Dendritic cell treated with granulocyte-macrophage colony-stimulating factor and Interleukin-4, amounts not matched to agents 40 ng/mL and 50 ng/mL, for 4 days (primary cell): ENCODE results near the gene ARHGEF6.
A peak's percentile ranks its signal among the peaks of the same experiment; 100 is the strongest.

Experiments
- H3K27ac Mint-ChIP-seq: one replicate; pipeline ENCODE4 v1.8.0; 2022; ENCODE audit warnings: mild to moderate bottlenecking, mixed read lengths
- H3K27me3 Mint-ChIP-seq: one replicate; pipeline ENCODE4 v1.8.0; 2022; ENCODE audit warnings: mild to moderate bottlenecking, mixed read lengths
- H3K36me3 Mint-ChIP-seq: one replicate; pipeline ENCODE4 v1.8.0; 2022; ENCODE audit warnings: low read depth, mixed read lengths
- H3K4me1 Mint-ChIP-seq: one replicate; pipeline ENCODE4 v1.8.0; 2022; ENCODE audit warnings: low read depth, mixed read lengths
- H3K4me3 Mint-ChIP-seq: one replicate; pipeline ENCODE4 v1.8.0; 2022; ENCODE audit warnings: mild to moderate bottlenecking, moderate library complexity, mixed read lengths
- H3K9me3 Mint-ChIP-seq: one replicate; pipeline ENCODE4 v1.8.0; 2022; ENCODE audit warnings: mixed read lengths
- intact Hi-C: fragments of 100-400 bp; cut with micrococcal nuclease; formaldehyde crosslinking; loops from one replicate; pipeline ENCODE4 v1.15.0; 2022

ARHGEF6 gene

GRCh38 chrX:136650811-136651210, 129.9 kb downstream of the ARHGEF6 start:
- H3K27ac Mint-ChIP-seq = no peak overlapping the region
- no peaks in the 10 kb centered on the region for H3K4me1 Mint-ChIP-seq
- H3K27me3 Mint-ChIP-seq = no peaks in the 10 kb centered on the region
- no peaks in the 10 kb centered on the region for H3K9me3 Mint-ChIP-seq
- intact Hi-C loops = no loop called here
- no peak overlapping the region for H3K4me3 Mint-ChIP-seq
- H3K36me3 Mint-ChIP-seq = no peaks in the 10 kb centered on the region

- H3K36me3 Mint-ChIP-seq = no peaks in the 10 kb centered on the region
- H3K4me1 Mint-ChIP-seq = no peaks in the 10 kb centered on the region
- H3K9me3 Mint-ChIP-seq = no peaks in the 10 kb centered on the region
- no peak within 1 kb of the TSS for H3K4me3 Mint-ChIP-seq
- intact Hi-C loops = no loop called here
- H3K27ac Mint-ChIP-seq = no peak within 1 kb of the TSS
- no peaks in the 10 kb centered on the region for H3K27me3 Mint-ChIP-seq
These were observed 132.9 kb downstream of the ARHGEF6 start, which contains the start of gene CD40LG for GRCh38 chrX:136647677-136648360. CD40LG (plus strand) TSS chrX:136648158; CDS start chrX:136648249, 91 bp downstream.

- Mint-ChIP-seq H3K27me3 (no peaks in the 10 kb centered on the region), H3K36me3 (no peaks in the 10 kb centered on the region), H3K4me3 (no peak overlapping the region), H3K4me1 (no peaks in the 10 kb centered on the region), H3K27ac (no peak overlapping the region), H3K9me3 (no peaks in the 10 kb centered on the region)
- intact Hi-C loops = no loop called here
These were observed 134.0 kb downstream of the ARHGEF6 start for GRCh38 chrX:136646602-136647239.

- intact Hi-C loops = no loop called here
- H3K9me3 Mint-ChIP-seq = no peaks in the 10 kb centered on the region
- H3K27ac Mint-ChIP-seq = no peak overlapping the region
- H3K27me3 Mint-ChIP-seq = no peaks in the 10 kb centered on the region
- H3K4me1 Mint-ChIP-seq = peaks cover 7% of the 10 kb centered on the region
- H3K36me3 Mint-ChIP-seq = no peaks in the 10 kb centered on the region
- H3K4me3 Mint-ChIP-seq = no peak overlapping the region
These were observed 137.5 kb downstream of the ARHGEF6 start for GRCh38 chrX:136643243-136643642.

- Mint-ChIP-seq H3K4me3 (no peak overlapping the region), H3K4me1 (peaks cover 7% of the 10 kb centered on the region), H3K36me3 (no peaks in the 10 kb centered on the region), H3K27ac (peak overlapping the region; percentile 4), H3K27me3 (no peaks in the 10 kb centered on the region), H3K9me3 (no peaks in the 10 kb centered on the region)
- intact Hi-C loops = no loop called here
These were observed 141.1 kb downstream of the ARHGEF6 start for GRCh38 chrX:136639506-136640176.

GRCh38 chrX:136636121-136636520, 144.6 kb downstream of the ARHGEF6 start:
- Mint-ChIP-seq H3K27me3 (peaks cover 1% of the 10 kb centered on the region), H3K9me3 (no peaks in the 10 kb centered on the region), H3K4me1 (peaks cover 7% of the 10 kb centered on the region), H3K36me3 (no peaks in the 10 kb centered on the region), H3K4me3 (no peak overlapping the region), H3K27ac (no peak overlapping the region)
- intact Hi-C loops = no loop called here

GRCh38 chrX:136635235-136635634, 145.5 kb downstream of the ARHGEF6 start:
- Mint-ChIP-seq H3K27me3 (peaks cover 1% of the 10 kb centered on the region), H3K9me3 (no peaks in the 10 kb centered on the region), H3K36me3 (no peaks in the 10 kb centered on the region), H3K4me3 (no peak overlapping the region), H3K4me1 (peaks cover 7% of the 10 kb centered on the region), H3K27ac (no peak overlapping the region)
- intact Hi-C loops = no loop called here

- H3K9me3 Mint-ChIP-seq = no peaks in the 10 kb centered on the region
- H3K27ac Mint-ChIP-seq = no peak overlapping the region
- H3K4me1 Mint-ChIP-seq = no peaks in the 10 kb centered on the region
- H3K27me3 Mint-ChIP-seq = peaks cover 1% of the 10 kb centered on the region
- no peak overlapping the region for H3K4me3 Mint-ChIP-seq
- intact Hi-C loops = no loop called here
- H3K36me3 Mint-ChIP-seq = no peaks in the 10 kb centered on the region
These were observed 149.9 kb downstream of the ARHGEF6 start for GRCh38 chrX:136630881-136631280.

GRCh38 chrX:136629084-136629750, 151.5 kb downstream of the ARHGEF6 start:
- Mint-ChIP-seq H3K36me3 (no peaks in the 10 kb centered on the region), H3K27ac (no peak overlapping the region), H3K9me3 (no peaks in the 10 kb centered on the region), H3K27me3 (peaks cover 1% of the 10 kb centered on the region), H3K4me3 (no peak overlapping the region), H3K4me1 (peaks cover 5% of the 10 kb centered on the region)
- intact Hi-C loops = no loop called here

- H3K4me1 Mint-ChIP-seq = peaks cover 5% of the 10 kb centered on the region
- H3K9me3 Mint-ChIP-seq = no peaks in the 10 kb centered on the region
- H3K36me3 Mint-ChIP-seq = no peaks in the 10 kb centered on the region
- no peak overlapping the region for H3K27ac Mint-ChIP-seq
- H3K4me3 Mint-ChIP-seq = no peak overlapping the region
- intact Hi-C loops = no loop called here
- H3K27me3 Mint-ChIP-seq = peaks cover 1% of the 10 kb centered on the region
These were observed 153.3 kb downstream of the ARHGEF6 start for GRCh38 chrX:136627409-136627808.

GRCh38 chrX:136626891-136627290, 153.8 kb downstream of the ARHGEF6 start:
- no peak overlapping the region for H3K4me3 Mint-ChIP-seq
- intact Hi-C loops = no loop called here
- H3K27me3 Mint-ChIP-seq = peaks cover 1% of the 10 kb centered on the region
- no peaks in the 10 kb centered on the region for H3K9me3 Mint-ChIP-seq
- peaks cover 5% of the 10 kb centered on the region for H3K4me1 Mint-ChIP-seq
- H3K27ac Mint-ChIP-seq = no peak overlapping the region
- H3K36me3 Mint-ChIP-seq = no peaks in the 10 kb centered on the region

- intact Hi-C loops = no loop called here
- Mint-ChIP-seq H3K36me3 (no peaks in the 10 kb centered on the region), H3K4me1 (peaks cover 5% of the 10 kb centered on the region), H3K27me3 (no peaks in the 10 kb centered on the region), H3K4me3 (no peak overlapping the region), H3K27ac (no peak overlapping the region), H3K9me3 (no peaks in the 10 kb centered on the region)
These were observed 154.5 kb downstream of the ARHGEF6 start for GRCh38 chrX:136626237-136626636.

GRCh38 chrX:136625246-136625645, 155.5 kb downstream of the ARHGEF6 start:
- Mint-ChIP-seq H3K4me1 (peaks cover 5% of the 10 kb centered on the region), H3K9me3 (no peaks in the 10 kb centered on the region), H3K36me3 (no peaks in the 10 kb centered on the region), H3K27me3 (no peaks in the 10 kb centered on the region), H3K4me3 (no peak overlapping the region), H3K27ac (no peak overlapping the region)
- intact Hi-C loops = no loop called here

- no peaks in the 10 kb centered on the region for H3K9me3 Mint-ChIP-seq
- intact Hi-C loops = no loop called here
- H3K27ac Mint-ChIP-seq = no peak overlapping the region
- peaks cover 1% of the 10 kb centered on the region for H3K27me3 Mint-ChIP-seq
- no peaks in the 10 kb centered on the region for H3K36me3 Mint-ChIP-seq
- peaks cover 5% of the 10 kb centered on the region for H3K4me1 Mint-ChIP-seq
- no peak overlapping the region for H3K4me3 Mint-ChIP-seq
These were observed 157.3 kb downstream of the ARHGEF6 start for GRCh38 chrX:136623396-136623795.
